GM10248 (cell line): ENCODE data around the gene DDHD1.

Source experiments
- CTCF ChIA-PET: fragments of 300-600 bp; sonication (Branson Sonifier 250); formaldehyde crosslinking; extraction: SDS; loops from one replicate; lab custom pipeline; 2021; ENCODE audit warnings: antibody characterized with exemption; lab: Yijun Ruan, JAX
- POLR2A ChIA-PET: fragments of 350-650 bp; sonication (Branson Sonifier 250); formaldehyde crosslinking; extraction: SDS; loops from one replicate; lab custom pipeline; 2020; ENCODE audit warnings: antibody characterized with exemption; lab: Yijun Ruan, JAX
- DNase-seq: peaks from one replicate; pipeline ENCODE4 v3.0.0; 2012; ENCODE audit errors: extremely low spot score
- CTCF ChIP-seq: IDR thresholded peaks from 2 replicates; pipeline ENCODE4 v1.5.1; 2012; ENCODE audit warnings: mild to moderate bottlenecking, low read depth; ENCODE audit errors: extremely low read depth, missing control alignments, control extremely low read depth

DDHD1 gene

DNA sequence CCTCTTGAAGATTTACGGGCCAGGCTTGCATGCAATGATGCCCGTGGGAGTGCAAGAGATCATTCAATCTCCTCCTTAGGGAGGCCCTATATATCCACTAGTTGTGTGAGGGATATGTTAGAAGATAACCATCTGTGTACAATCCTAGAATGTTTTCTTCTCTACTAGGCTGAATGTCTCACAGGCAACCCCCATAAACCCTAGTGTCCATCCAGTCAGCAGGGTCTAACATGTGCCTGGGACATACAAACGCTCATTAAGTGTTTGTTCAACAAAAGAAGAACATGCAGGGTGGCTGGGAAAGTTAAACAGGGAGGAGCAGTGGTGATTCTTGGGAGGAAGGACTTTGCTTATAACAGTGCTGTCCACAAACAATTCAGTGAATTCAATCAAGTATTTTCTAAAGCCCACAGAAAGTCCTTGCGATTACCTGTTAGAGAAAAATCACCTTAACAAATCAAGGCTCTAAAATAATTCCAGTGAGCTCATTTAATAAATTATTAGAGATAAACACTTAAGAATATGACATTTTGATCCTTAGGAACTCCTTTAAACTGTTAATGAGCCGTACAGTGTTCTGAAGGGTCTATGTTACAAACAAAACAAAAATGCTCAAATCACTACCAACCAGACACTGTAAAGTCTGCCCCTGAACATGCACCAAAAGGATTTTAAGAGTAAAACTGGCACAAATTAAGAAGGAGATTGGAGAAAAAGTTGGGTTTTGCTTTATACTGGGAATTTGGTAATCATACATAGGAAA is 105.6 kb downstream of the DDHD1 start:
- ChIA-PET POLR2A (no interaction called here), CTCF (no interaction called here)
- no peak for TF ChIP-seq CTCF
- no peak for DNase-seq

DNA sequence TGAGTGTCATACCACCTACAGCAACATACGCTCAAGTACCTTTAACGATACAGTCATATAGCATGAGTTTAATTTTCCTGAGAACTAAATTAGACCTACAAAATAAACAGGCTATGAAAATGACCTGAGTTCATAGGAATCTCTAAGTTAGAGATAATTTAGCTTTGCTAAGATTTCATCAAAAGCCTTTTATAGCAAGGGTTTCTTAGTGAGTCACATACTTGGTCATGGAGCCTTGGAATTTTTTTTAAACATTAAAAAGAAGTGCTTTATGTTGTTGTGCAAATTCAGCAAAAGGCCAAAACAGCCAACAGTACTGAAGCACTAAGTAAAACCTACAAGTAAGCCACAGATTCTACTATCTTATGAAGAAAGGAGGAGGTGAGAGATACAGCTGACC is 108.6 kb downstream of the DDHD1 start:
- no peak for DNase-seq
- CTCF ChIA-PET: interaction anchor here (2.0 to 7.5 kb wide), 2 partner anchors 11 kb away, joined by 5 to 49 read pairs; no protein-coding TSS in a partner anchor
- TF ChIP-seq CTCF: no peak
- POLR2A ChIA-PET: no interaction called here

- CTCF ChIA-PET: interaction anchor here (0.8 to 7.5 kb wide), 5 partner anchors 9 to 263 kb away, joined by 3 to 49 read pairs (median 3); no protein-coding TSS in a partner anchor
- DNase-seq: no peak
- no peak for TF ChIP-seq CTCF
- POLR2A ChIA-PET: no interaction called here
Measured at GRCh38 chr14:53043027-53043581, 110.0 kb downstream of the DDHD1 start.

DNA sequence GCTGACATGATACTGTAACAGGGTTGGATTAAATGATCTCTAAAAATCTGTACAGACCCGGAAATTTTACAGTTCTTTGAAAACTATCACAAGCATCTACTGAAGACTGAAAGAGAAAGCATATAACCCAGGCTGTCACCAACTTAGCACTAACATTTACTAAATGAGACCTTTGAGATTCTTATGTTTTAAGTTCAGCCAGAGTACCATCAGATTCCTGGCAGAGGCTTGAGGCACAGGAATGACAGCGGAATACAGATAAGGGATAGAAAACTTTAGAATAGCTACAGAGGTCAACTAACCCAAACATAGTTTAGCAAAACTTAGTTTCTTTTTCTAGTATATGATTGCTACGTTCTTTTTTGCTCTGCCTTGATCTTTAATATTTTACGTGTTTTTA is 110.6 kb downstream of the DDHD1 start:
- no peak for TF ChIP-seq CTCF
- CTCF ChIA-PET: interaction anchor here (0.8 to 7.5 kb wide), 5 partner anchors 9 to 264 kb away, joined by 3 to 49 read pairs (median 3); no protein-coding TSS in a partner anchor
- no peak for DNase-seq
- POLR2A ChIA-PET: no interaction called here

DNA sequence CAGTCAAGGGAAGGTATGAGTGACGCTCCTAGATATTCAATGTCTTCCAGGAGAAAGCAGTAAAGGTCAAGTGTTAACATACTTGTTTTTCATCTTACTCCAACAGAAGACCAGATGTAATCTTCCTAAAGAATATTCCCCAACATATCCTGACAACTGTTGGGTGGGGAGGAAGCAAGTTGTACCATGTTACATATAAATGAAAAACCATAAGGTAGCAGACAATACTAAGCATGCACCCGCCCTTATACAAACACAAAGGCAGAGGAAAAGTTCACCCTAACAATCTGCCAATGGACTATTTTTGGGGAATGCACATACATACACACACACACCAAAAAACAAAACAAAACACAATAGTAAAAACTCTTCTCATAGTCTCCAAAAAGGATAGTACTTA is 112.1 kb downstream of the DDHD1 start:
- no peak for DNase-seq
- TF ChIP-seq CTCF: no peak
- POLR2A ChIA-PET: no interaction called here
- CTCF ChIA-PET: interaction anchor here (1.8 to 7.5 kb wide), 2 partner anchors 14 to 218 kb away, joined by 4 to 49 read pairs; no protein-coding TSS in a partner anchor

- ChIA-PET CTCF (interaction anchor here (7.5 kb wide), 1 partner anchor 17 kb away, joined by 49 read pairs; no protein-coding TSS in a partner anchor), POLR2A (no interaction called here)
- no peak for DNase-seq
- no peak for TF ChIP-seq CTCF
Measured at GRCh38 chr14:53038629-53039028, 114.5 kb downstream of the DDHD1 start.
